Skeletal muscle satellite cell (primary cell): Measurements from ENCODE around the gene VASP.

Experiments used
- H3K27me3 ChIP-seq: 2 replicates; pipeline ENCODE4 v1.7.0; 2013; ENCODE audit warnings: low read length; ENCODE audit not compliant: control insufficient read depth, insufficient read depth
- H3K36me3 ChIP-seq: 2 replicates; pipeline ENCODE4 v1.7.0; 2013; ENCODE audit warnings: mild to moderate bottlenecking, control low read depth, low read length; ENCODE audit not compliant: insufficient read depth
- H3K4me1 ChIP-seq: 2 replicates; pipeline ENCODE4 v1.7.0; 2013; ENCODE audit warnings: low read length; ENCODE audit not compliant: control insufficient read depth, insufficient read depth
- H3K4me2 ChIP-seq: 2 replicates; pipeline ENCODE4 v1.7.0; 2013; ENCODE audit warnings: mild to moderate bottlenecking, low read length
- H3K4me3 ChIP-seq: 2 replicates; pipeline ENCODE4 v1.7.0; 2013; ENCODE audit warnings: low read length
- H3K9ac ChIP-seq: 2 replicates; pipeline ENCODE4 v1.7.0; 2013; ENCODE audit warnings: mild to moderate bottlenecking, low read depth, low read length, moderate library complexity
- H3K9me3 ChIP-seq: replicated peaks from 2 replicates; pipeline ENCODE4 v1.7.0; 2013; ENCODE audit warnings: mild to moderate bottlenecking, control low read depth, low read length

The VASP gene

DNA sequence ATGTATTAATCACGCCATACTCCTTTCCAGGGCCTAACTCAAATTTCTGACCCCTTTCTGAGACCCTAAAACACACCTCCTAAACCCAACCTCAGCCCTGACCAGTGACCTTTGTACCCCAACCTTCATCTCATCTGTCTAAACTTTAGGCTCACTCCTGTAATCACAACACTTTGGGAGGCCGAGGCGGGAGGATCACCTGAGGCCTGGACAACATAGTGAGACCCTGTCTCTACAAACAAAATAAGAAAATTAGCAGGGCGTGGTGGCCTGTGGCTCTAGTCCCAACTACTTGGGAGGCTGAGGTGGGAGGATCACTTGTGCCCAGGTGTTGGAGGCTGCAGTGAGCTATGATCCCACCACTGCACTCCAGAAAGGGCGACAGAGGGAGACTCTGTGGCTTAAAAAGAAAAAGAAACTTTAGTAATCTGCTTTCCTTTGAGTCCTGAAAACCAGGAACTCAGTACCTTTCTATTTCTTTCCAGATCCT is 15.1 kb upstream of the VASP start:
- Histone ChIP-seq H3K9me3 (no peaks in the 10 kb centered on the region), H3K4me1 (peaks cover 5% of the 10 kb centered on the region), H3K4me2 (peak overlapping the region; percentile 87), H3K36me3 (no peaks in the 10 kb centered on the region), H3K9ac (peak overlapping the region; percentile 78), H3K27me3 (peaks cover 3% of the 10 kb centered on the region), H3K4me3 (peak overlapping the region; percentile 80)

- peak overlapping the region; percentile 80 for H3K4me3 ChIP-seq
- peak overlapping the region; percentile 78 for H3K9ac ChIP-seq
- H3K4me1 ChIP-seq, result peaks cover 7% of the 10 kb centered on the region
- peak overlapping the region; percentile 87 for H3K4me2 ChIP-seq
- H3K9me3 ChIP-seq, result no peaks in the 10 kb centered on the region
- peaks cover 3% of the 10 kb centered on the region for H3K27me3 ChIP-seq
- H3K36me3 ChIP-seq, result no peaks in the 10 kb centered on the region
Measured at GRCh38 chr19:45492627-45493470, 14.4 kb upstream of the VASP start.

GRCh38 chr19:45494261-45494916 is 12.9 kb upstream of the VASP start:
- H3K9ac ChIP-seq, result no peak overlapping the region
- H3K36me3 ChIP-seq, result no peaks in the 10 kb centered on the region
- no peak overlapping the region for H3K4me3 ChIP-seq

DNA sequence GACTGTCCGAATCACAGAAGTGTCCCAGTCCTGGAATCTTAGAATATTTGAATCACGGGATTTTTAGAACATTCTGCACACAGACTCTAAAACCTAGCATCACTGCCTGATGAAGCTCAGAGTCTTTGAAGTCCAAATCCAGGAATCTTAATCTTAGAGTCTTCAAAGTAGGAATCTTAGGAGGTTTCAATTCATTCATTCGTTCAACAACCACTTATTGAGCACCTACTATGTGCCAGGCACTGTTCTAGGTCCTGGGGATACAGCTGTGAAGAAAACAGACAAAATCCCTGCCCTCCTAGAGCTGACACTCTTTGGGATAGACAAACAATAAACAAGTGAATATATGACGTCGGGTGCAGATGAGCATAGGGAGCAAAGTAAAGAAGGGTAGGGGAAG is 12.1 kb upstream of the VASP start:
- Histone ChIP-seq H3K27me3 (peaks cover 19% of the 10 kb centered on the region), H3K9me3 (no peaks in the 10 kb centered on the region), H3K4me2 (no peak overlapping the region), H3K36me3 (no peaks in the 10 kb centered on the region), H3K9ac (no peak overlapping the region), H3K4me3 (no peak overlapping the region), H3K4me1 (peaks cover 20% of the 10 kb centered on the region)

More at GRCh38 chr19:45494261-45494916, 12.9 kb upstream of the VASP start:
- peaks cover 20% of the 10 kb centered on the region for H3K4me1 ChIP-seq
- H3K27me3 ChIP-seq, result peaks cover 15% of the 10 kb centered on the region
- H3K4me2 ChIP-seq, result no peak overlapping the region
- no peaks in the 10 kb centered on the region for H3K9me3 ChIP-seq

DNA sequence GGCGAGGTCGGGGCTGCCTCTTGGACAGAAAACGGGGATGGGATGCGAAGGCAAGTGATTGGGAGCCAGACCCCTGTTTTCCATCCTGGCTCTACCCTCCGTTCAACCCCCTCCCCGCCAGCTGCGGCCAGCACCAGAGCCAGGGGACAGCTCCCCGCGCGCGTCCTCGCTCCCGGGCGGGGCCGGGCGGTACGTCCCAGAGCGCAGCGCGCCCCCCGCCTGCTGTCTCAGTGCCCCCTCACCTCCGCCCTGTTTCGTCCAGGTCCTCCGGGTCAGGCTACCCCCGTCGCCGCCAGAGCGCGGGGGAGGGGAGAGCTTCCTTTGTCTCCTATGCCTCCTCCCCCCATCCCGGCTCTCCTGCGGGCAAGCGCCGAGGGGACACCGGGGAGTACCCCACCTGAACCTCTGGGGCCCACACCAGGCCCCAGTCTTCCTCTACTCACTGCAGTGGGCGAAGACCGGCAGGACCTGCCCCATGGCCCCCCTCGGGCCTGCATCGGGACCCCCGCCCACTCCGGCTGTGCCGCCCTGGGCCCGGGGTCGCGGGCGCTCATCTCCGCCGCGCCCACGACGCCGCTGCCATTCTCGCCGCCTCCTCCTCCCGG is 10.8 kb upstream of the VASP start:
- no peaks in the 10 kb centered on the region for H3K9me3 ChIP-seq
- peak overlapping the region; percentile 69 for H3K9ac ChIP-seq
- H3K4me2 ChIP-seq, result peak overlapping the region; percentile 99
- peaks cover 20% of the 10 kb centered on the region for H3K4me1 ChIP-seq
- peak overlapping the region; percentile 81 for H3K4me3 ChIP-seq
- peaks cover 19% of the 10 kb centered on the region for H3K27me3 ChIP-seq
- no peaks in the 10 kb centered on the region for H3K36me3 ChIP-seq

DNA sequence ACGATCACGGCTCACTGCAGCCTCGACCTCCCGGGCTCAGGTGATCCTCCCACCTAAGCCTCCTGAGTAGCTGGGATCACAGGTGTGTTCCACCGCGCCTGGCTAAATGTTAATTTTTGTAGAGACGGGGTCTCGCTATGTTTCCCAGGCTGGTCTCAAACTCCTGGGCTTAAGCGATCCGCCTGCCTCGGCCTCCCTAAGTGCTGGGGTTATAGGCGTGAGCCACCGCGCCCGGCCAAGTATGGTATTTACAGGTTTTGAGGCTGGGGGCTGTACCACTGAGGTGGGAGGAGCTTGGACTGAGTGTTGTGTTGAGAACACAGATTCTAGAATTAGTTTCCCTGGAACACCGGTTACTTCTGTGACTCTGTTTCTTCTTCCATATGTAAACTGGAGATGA is 9.5 kb upstream of the VASP start:
- no peaks in the 10 kb centered on the region for H3K9me3 ChIP-seq
- H3K27me3 ChIP-seq, result peaks cover 19% of the 10 kb centered on the region
- no peak overlapping the region for H3K9ac ChIP-seq
- no peak overlapping the region for H3K4me2 ChIP-seq
- no peaks in the 10 kb centered on the region for H3K36me3 ChIP-seq
- H3K4me3 ChIP-seq, result no peak overlapping the region
- H3K4me1 ChIP-seq, result peaks cover 17% of the 10 kb centered on the region

DNA sequence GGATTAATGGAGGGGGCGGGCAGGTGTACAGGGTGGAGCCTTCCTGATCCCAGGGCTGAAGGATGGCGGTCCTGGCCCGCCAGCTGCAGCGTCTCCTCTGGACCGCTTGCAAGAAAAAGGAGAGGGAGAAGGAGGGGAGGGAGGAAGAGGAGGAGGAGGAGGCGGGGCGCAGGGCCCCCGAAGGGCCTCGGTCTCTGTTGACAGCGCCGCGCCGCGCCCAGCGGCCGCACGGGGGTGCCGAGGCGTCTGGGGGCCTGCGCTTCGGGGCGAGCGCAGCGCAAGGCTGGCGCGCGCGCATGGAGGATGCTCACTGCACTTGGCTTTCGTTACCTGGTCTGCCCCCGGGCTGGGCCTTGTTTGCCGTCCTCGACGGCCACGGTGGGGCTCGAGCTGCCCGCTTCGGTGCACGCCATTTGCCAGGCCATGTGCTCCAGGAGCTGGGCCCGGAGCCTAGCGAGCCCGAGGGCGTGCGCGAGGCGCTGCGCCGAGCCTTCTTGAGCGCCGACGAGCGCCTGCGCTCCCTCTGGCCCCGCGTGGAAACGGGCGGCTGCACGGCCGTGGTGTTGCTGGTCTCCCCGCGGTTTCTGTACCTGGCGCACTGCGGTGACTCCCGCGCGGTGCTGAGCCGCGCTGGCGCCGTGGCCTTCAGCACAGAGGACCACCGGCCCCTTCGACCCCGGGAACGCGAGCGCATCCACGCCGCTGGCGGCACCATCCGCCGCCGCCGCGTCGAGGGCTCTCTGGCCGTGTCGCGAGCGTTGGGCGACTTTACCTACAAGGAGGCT is 8.7 kb upstream of the VASP start, which contains the start of gene PPM1N:
Gene PPM1N, plus strand, starts transcription at position 33 of the 785 bp plus-strand sequence. Its CDS starts 30 bp downstream, at position 63.
- Histone ChIP-seq H3K36me3 (no peaks in the 10 kb centered on the region), H3K4me3 (peak within 1 kb of the TSS; percentile 58), H3K9ac (peak within 1 kb of the TSS; percentile 41), H3K27me3 (peaks cover 19% of the 10 kb centered on the region), H3K4me1 (peaks cover 17% of the 10 kb centered on the region), H3K9me3 (no peaks in the 10 kb centered on the region), H3K4me2 (peak within 1 kb of the TSS; percentile 80)

DNA sequence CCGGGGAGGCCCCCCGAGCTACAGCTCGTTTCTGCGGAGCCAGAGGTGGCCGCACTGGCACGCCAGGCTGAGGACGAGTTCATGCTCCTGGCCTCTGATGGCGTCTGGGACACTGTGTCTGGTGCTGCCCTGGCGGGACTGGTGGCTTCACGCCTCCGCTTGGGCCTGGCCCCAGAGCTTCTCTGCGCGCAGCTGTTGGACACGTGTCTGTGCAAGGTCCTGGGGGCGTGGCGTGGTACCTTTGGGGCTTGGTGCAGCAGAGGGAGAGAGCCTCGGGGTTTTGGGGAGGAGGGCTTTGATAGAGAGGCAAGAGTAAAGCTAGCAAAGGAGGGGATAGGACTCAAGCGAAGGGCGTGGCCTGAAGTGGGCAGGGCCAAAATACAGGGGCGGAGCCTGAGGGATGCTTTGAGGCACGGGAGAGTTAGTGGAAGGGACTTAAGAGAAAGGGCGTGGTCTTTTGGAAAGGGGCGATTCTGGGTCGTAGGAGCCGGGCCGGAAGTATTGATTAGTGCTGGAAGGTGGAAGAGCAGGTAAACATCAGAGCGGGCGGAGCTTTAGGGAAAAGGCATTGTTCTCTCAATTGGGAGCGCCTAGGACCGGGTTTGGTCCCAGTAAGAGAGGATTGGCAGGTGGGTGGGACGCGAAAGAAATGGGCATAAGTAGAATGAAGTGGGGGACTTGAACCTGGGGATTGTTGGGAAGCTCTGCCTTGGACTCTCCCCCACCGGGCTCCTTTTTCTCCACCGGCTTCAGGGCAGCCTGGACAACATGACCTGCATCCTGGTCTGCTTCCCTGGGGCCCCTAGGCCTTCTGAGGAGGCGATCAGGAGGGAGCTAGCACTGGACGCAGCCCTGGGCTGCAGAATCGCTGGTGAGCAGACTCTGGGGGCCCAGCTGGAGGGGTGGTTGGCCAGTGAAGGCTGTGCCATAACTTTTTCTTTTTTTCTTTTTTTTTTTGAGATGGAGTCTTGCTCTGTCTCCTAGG is 7.8 kb upstream of the VASP start:
- Histone ChIP-seq H3K4me2 (peak overlapping the region; percentile 55), H3K4me1 (peaks cover 17% of the 10 kb centered on the region), H3K9me3 (no peaks in the 10 kb centered on the region), H3K36me3 (no peaks in the 10 kb centered on the region), H3K9ac (no peak overlapping the region), H3K4me3 (peak overlapping the region; percentile 21), H3K27me3 (peaks cover 19% of the 10 kb centered on the region)

DNA sequence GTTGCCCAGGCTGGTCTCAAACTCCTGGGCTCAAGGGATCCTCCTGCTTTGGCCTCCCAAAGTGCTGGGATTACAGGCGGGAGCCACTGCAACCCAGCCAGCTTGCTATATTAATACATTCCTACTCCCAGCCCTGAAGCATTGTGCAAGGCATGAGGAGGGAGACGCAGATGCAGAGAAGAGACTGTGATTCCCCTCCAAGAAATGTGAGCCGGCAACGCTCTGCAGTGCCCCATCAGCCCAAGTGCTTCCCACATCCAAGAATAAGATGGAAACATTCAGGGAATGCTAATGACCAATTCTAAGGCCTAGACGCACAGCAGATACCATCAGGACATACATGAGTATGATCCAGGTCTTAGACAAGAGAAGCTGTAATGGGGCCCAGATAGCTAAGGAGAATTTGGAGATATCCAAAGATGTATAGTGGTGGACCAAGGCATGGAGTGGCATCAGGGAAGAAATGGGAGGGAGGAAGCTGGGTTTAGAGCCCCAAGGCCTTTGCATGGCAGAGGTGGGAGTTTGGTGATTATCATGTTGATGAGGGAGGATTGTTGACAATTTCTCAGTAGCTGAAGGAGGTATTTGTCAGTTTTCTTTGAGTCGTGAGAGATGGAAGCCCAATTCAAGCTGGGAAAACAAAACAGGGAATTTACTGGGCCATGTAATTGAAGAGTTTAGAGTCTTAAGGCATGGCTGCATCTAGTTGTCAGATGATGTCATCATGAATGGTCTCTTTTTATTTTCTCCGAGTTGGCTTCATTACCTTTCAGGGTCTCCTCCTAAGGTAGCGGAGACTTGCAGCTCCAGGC is 6.2 kb upstream of the VASP start:
- H3K4me3 ChIP-seq, result no peak overlapping the region
- H3K36me3 ChIP-seq, result no peaks in the 10 kb centered on the region

DNA sequence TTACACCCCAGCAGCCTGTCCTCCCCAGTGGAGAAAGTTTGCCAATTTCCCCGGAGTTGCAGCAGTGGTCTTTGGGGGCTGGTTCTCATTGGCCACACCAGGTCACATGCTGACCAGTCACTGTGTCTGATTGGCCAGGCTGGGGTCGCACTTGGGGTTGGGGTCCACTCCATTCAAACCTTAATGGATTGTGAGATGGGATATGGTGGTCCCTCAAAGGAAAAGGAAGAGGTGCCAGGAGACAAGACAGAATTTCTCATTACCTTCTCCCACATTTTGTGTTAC is 5.6 kb upstream of the VASP start:
- H3K9me3 ChIP-seq, result no peaks in the 10 kb centered on the region
- no peak overlapping the region for H3K9ac ChIP-seq
- no peak overlapping the region for H3K4me3 ChIP-seq

More for the DNA sequence above, 6.2 kb upstream of the VASP start:
- Histone ChIP-seq H3K27me3 (peaks cover 16% of the 10 kb centered on the region), H3K4me1 (peaks cover 27% of the 10 kb centered on the region), H3K4me2 (no peak overlapping the region), H3K9me3 (no peaks in the 10 kb centered on the region), H3K9ac (no peak overlapping the region)

More for the DNA sequence above, 5.6 kb upstream of the VASP start:
- Histone ChIP-seq H3K4me1 (peaks cover 29% of the 10 kb centered on the region), H3K36me3 (no peaks in the 10 kb centered on the region), H3K27me3 (peaks cover 16% of the 10 kb centered on the region), H3K4me2 (no peak overlapping the region)
